Lower leg skin (tissue), 3 donors: ENCODE data around the gene UGDH.

ENCODE experiments used
- POLR2A ChIP-seq, 2 donors: fragments of 450-650 bp; IDR thresholded peaks; one replicate each; pipeline ENCODE4 v1.6.1; 2016 to 2017; ENCODE audit warnings: antibody characterized with exemption in 2 of 2, mild to moderate bottlenecking in 1 of 2, moderate library complexity in 1 of 2
- TF ChIP-seq, protein P1 (sequence below), 3 donors: fragments of 450-650 bp; IDR thresholded peaks; one replicate each; pipeline ENCODE4 v1.5.1; 2016; ENCODE audit warnings: antibody characterized with exemption in 3 of 3, mild to moderate bottlenecking in 3 of 3, moderate library complexity in 2 of 3

- TF ChIP-seq POLR2A (IDR thresholded peaks at IDR 0.05) = no peak
- TF ChIP-seq, protein P1, sequence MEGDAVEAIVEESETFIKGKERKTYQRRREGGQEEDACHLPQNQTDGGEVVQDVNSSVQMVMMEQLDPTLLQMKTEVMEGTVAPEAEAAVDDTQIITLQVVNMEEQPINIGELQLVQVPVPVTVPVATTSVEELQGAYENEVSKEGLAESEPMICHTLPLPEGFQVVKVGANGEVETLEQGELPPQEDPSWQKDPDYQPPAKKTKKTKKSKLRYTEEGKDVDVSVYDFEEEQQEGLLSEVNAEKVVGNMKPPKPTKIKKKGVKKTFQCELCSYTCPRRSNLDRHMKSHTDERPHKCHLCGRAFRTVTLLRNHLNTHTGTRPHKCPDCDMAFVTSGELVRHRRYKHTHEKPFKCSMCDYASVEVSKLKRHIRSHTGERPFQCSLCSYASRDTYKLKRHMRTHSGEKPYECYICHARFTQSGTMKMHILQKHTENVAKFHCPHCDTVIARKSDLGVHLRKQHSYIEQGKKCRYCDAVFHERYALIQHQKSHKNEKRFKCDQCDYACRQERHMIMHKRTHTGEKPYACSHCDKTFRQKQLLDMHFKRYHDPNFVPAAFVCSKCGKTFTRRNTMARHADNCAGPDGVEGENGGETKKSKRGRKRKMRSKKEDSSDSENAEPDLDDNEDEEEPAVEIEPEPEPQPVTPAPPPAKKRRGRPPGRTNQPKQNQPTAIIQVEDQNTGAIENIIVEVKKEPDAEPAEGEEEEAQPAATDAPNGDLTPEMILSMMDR (IDR thresholded peaks at IDR 0.05) = no peak
Measured at GRCh38 chr4:39533541-39533940, 6.3 kb upstream of the UGDH start.
